Hepatocyte (in vitro differentiated cells): ENCODE measurements around the gene ZNF786. TPM values are rescaled to one million over a fixed set of nuclear protein-coding genes. Genes with fewer than 3 reads are reported as not detected.
"Not testable (repeated sequence)": the region's sequence is repeated elsewhere in the genome, so short reads cannot be mapped to it uniquely, and the experiment has no call there.

Source experiments
- DNase-seq: peaks from one replicate; pipeline ENCODE4 v3.0.0-alpha.2; 2016; ENCODE audit warnings: low spot score
- H2AFZ ChIP-seq: fragments of 200-600 bp; sonication (generic); 2 replicates; pipeline ENCODE4 v1.6.0; 2016; ENCODE audit warnings: antibody characterized with exemption, mild to moderate bottlenecking
- H3K27ac ChIP-seq: fragments of 200-600 bp; sonication (generic); 2 replicates; pipeline ENCODE4 v1.5.1; 2016; ENCODE audit warnings: mild to moderate bottlenecking
- H3K27me3 ChIP-seq: fragments of 200-600 bp; sonication (generic); 2 replicates; pipeline ENCODE4 v1.6.1; 2016
- H3K36me3 ChIP-seq: fragments of 200-600 bp; sonication (generic); replicated peaks from 2 replicates; pipeline ENCODE4 v1.5.1; 2016; ENCODE audit warnings: low read depth; ENCODE audit not compliant: insufficient read depth
- H3K4me1 ChIP-seq: fragments of 200-600 bp; sonication (generic); 2 replicates; pipeline ENCODE4 v1.5.1; 2016; ENCODE audit warnings: mild to moderate bottlenecking, moderate library complexity; ENCODE audit not compliant: insufficient read depth
- H3K4me2 ChIP-seq: fragments of 200-600 bp; sonication (generic); 2 replicates; pipeline ENCODE4 v1.6.0; 2016
- H3K4me3 ChIP-seq: fragments of 200-600 bp; sonication (generic); 2 replicates; pipeline ENCODE4 v1.5.1; 2016; ENCODE audit warnings: mild to moderate bottlenecking
- H3K79me2 ChIP-seq: fragments of 200-600 bp; sonication (generic); 2 replicates; pipeline ENCODE4 v1.6.0; 2017; ENCODE audit warnings: mild to moderate bottlenecking
- H3K9me2 ChIP-seq: fragments of 200-600 bp; sonication (generic); replicated peaks from 2 replicates; pipeline ENCODE4 v1.6.0; 2017; ENCODE audit warnings: mild to moderate bottlenecking; ENCODE audit not compliant: insufficient read depth
- H3K9me3 ChIP-seq: fragments of 200-600 bp; sonication (generic); 2 replicates; pipeline ENCODE4 v1.5.1; 2016; ENCODE audit warnings: low read depth, mild to moderate bottlenecking
- H4K20me1 ChIP-seq: fragments of 200-600 bp; sonication (generic); 2 replicates; pipeline ENCODE4 v1.6.0; 2016; ENCODE audit warnings: mild to moderate bottlenecking; ENCODE audit not compliant: insufficient read depth, poor library complexity, severe bottlenecking
- EZH2 ChIP-seq: fragments of 200-600 bp; sonication (generic); IDR thresholded peaks from 2 replicates; pipeline ENCODE4 v1.6.1; 2016; ENCODE audit warnings: antibody characterized with exemption, mild to moderate bottlenecking, borderline replicate concordance
- EZH2phosphoT487 ChIP-seq: fragments of 200-600 bp; sonication (generic); IDR thresholded peaks from one replicate; pipeline ENCODE4 v1.6.1; 2018; ENCODE audit warnings: antibody characterized with exemption, mild to moderate bottlenecking, low read depth, moderate library complexity; ENCODE audit not compliant: unreplicated experiment, severe bottlenecking
- WGBS: methylation state at CpG from one replicate; pipeline ENCODE4 v1.1.6; 2016; ENCODE audit warnings: low lambda C conversion rate; ENCODE audit errors: missing lambda C conversion rate; 5-methylcytosine and 5-hydroxymethylcytosine counted together
- polyA plus RNA-seq: library from polyadenylated mRNA; unstranded; fragments of >200 nt; fragmentation: Nextera tagmentation; extraction: Ambion mirVana; gene quantifications from 2 replicates; pipeline ENCODE4 v1.2.1, GENCODE V29; 2016
- total RNA-seq: library from RNA; depleted of rRNA; stranded (reverse); fragments of >200 nt; gene quantifications from 2 replicates; pipeline ENCODE4 v1.2.3, GENCODE V29; 2014
- TF ChIP-seq, protein P1 (sequence below): fragments of 200-600 bp; sonication (generic); IDR thresholded peaks from 2 replicates; pipeline ENCODE4 v1.5.1; 2016; ENCODE audit warnings: antibody characterized with exemption, mild to moderate bottlenecking; ENCODE audit not compliant: poor library complexity

ZNF786 gene
- total and polyA plus RNA-seq, 2 experiments from 2014 or later: 5.7 to 6.9 TPM

DNA sequence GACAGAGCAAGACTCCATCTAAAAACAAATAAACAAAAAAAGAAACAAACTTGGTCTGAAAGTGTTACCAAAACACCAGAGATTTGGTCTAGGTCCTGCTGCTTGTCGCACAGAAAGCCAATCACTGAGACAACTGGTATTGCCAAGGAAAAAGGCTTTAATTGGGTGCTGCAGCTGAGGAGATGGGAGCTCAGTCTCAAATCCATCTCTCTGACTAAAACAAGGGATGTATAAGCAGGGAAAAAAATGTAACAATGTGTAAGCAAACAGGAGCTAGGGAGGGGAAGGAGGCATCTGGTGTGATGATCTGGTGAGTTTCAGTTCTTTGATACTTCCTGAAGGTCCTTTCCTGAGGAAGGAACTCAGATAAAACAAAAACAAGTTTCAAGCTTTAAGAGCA is 53.8 kb downstream of the ZNF786 start:
- Histone ChIP-seq H3K27me3 (no peaks in the 10 kb centered on the region), H4K20me1 (no peaks in the 10 kb centered on the region), H2AFZ (no peak overlapping the region), H3K9me3 (no peaks in the 10 kb centered on the region), H3K4me1 (no peaks in the 10 kb centered on the region), H3K9me2 (no peaks in the 10 kb centered on the region), H3K27ac (no peak overlapping the region), H3K36me3 (no peaks in the 10 kb centered on the region), H3K79me2 (no peaks in the 10 kb centered on the region), H3K4me2 (no peak overlapping the region), H3K4me3 (no peak overlapping the region)
- no peak for DNase-seq
- TF ChIP-seq, protein P1, sequence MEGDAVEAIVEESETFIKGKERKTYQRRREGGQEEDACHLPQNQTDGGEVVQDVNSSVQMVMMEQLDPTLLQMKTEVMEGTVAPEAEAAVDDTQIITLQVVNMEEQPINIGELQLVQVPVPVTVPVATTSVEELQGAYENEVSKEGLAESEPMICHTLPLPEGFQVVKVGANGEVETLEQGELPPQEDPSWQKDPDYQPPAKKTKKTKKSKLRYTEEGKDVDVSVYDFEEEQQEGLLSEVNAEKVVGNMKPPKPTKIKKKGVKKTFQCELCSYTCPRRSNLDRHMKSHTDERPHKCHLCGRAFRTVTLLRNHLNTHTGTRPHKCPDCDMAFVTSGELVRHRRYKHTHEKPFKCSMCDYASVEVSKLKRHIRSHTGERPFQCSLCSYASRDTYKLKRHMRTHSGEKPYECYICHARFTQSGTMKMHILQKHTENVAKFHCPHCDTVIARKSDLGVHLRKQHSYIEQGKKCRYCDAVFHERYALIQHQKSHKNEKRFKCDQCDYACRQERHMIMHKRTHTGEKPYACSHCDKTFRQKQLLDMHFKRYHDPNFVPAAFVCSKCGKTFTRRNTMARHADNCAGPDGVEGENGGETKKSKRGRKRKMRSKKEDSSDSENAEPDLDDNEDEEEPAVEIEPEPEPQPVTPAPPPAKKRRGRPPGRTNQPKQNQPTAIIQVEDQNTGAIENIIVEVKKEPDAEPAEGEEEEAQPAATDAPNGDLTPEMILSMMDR: no peak
- no peak for TF ChIP-seq EZH2
- no peak for TF ChIP-seq EZH2phosphoT487
- WGBS: 100% methylated on average over 1 of the region's 1 CpG

DNA sequence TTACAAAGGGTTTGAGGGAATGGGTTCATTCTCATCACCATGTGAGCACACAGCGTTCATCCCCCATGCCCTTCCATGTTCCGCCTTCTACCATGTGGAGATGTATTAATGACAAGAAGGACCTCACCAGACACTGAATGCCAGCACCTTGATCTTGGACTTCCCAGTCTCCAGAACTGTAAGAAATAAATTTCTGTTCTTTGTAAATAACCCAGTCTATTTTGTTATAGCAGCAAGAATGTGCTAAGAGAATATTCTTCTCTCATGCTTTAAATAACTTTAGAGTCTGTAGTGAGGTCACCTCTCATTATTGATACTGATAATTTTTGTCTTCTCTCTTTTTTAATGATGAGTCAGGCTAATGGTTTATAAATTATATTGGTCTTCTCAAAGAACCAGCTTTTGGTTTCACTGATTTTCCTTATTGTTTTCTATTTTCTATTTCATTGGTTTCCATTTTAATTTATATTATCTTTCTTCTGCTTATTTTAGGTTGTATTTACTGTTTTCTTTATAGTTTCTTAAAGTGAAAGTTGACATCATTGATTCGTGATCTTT is 59.1 kb downstream of the ZNF786 start:
- Histone ChIP-seq H3K36me3 (no peaks in the 10 kb centered on the region), H3K4me2 (no peak overlapping the region), H3K4me3 (no peak overlapping the region), H3K79me2 (peaks cover 14% of the 10 kb centered on the region), H4K20me1 (no peaks in the 10 kb centered on the region), H2AFZ (no peak overlapping the region), H3K9me2 (no peaks in the 10 kb centered on the region), H3K4me1 (peaks cover 5% of the 10 kb centered on the region), H3K27ac (no peak overlapping the region), H3K27me3 (no peaks in the 10 kb centered on the region), H3K9me3 (no peaks in the 10 kb centered on the region)
- TF ChIP-seq, protein P1: no peak
- no peak for TF ChIP-seq EZH2
- no peak for TF ChIP-seq EZH2phosphoT487
- DNase-seq: no peak
- WGBS: 98% methylated on average over 3 of the region's 3 CpGs

- H3K9me3 ChIP-seq, H4K20me1 ChIP-seq, H2AFZ ChIP-seq, H3K9me2 ChIP-seq, H3K4me2 ChIP-seq, H3K27ac ChIP-seq, DNase-seq, H3K4me3 ChIP-seq, H3K36me3 ChIP-seq, H3K27me3 ChIP-seq: not testable (repeated sequence)
- Histone ChIP-seq H3K79me2 (peaks cover 24% of the 10 kb centered on the region), H3K4me1 (peaks cover 14% of the 10 kb centered on the region)
- 96% methylated on average over 9 of the region's 9 CpGs for WGBS
Measured at GRCh38 chr7:149030439-149030838, 60.1 kb downstream of the ZNF786 start.

DNA sequence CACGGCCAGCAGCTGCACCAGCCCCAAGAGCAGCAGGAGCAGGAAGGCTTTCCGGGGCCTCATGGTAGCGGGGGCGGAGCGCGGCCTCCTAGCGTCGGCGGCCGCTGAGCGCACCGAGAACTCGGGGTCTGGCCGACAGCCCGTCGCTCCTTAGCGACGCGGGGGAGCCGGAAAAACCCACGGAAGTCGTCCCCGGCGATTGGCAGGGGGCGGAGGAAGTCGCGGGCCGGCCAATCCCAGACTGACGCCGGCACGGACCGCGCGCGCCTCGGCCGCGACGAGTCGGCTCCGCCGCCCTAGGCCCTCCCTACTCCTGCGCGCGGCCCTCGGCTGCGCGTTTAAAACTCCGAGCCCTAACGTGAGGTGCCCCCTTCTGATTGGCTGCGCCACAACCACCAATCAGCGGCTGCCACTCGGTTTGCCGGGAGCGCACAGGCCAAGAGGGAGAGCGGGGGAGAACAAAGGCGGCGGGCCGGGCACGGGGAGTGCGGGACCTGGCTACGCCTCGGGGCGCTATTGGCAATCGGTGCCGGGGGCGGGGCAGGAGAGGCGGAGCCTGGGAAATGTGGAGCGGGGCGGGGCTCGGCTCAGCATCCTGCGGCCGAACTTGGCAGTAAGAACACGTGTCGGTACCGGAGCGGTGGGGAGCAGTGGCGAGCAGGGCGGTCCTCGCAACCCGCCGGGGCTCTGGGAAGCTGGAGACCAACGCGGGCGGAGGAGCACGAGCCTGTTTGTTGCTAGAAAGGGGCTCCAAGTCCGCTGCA is 62.0 kb downstream of the ZNF786 start, which contains the start of gene PDIA4:
PDIA4 (minus strand) TSS at position 160 of the 764 bp plus-strand sequence; CDS start at position 63, 97 bp downstream.
- peak within 1 kb of the TSS; percentile 47 for H3K4me3 ChIP-seq
- peaks cover 43% of the 10 kb centered on the region for H3K79me2 ChIP-seq
- peaks cover 14% of the 10 kb centered on the region for H3K4me1 ChIP-seq
- TF ChIP-seq, protein P1: no peak
- TF ChIP-seq EZH2 (no peak), EZH2phosphoT487 (no peak)
- DNase-seq: peak; percentile 99
- peak within 1 kb of the TSS; percentile 61 for H2AFZ ChIP-seq
- no peaks in the 10 kb centered on the region for H3K9me3 ChIP-seq
- H3K4me2 ChIP-seq: peak within 1 kb of the TSS; percentile 86
- no peaks in the 10 kb centered on the region for H3K36me3 ChIP-seq
- H3K9me2 ChIP-seq: no peaks in the 10 kb centered on the region
- WGBS: 1% methylated on average over 70 of the region's 87 CpGs
- peaks cover 17% of the 10 kb centered on the region for H4K20me1 ChIP-seq
- H3K27ac ChIP-seq: peak within 1 kb of the TSS; percentile 84
- no peaks in the 10 kb centered on the region for H3K27me3 ChIP-seq
